Adrenal gland (tissue), 5 donors: ENCODE measurements around the gene DHODH.

Source experiments
- CTCF ChIP-seq, 6 experiments: fragments of 450-650 bp in 4 of 6; fragments of 200-600 bp in 2 of 6; sonication (generic) in 1 of 6; IDR thresholded peaks; 1 replicate in 5 of 6; 2 replicates in 1 of 6; pipeline versions ENCODE4 v1.5.1 to v1.8.0; 2016 to 2021; ENCODE audit warnings: antibody characterized with exemption in 6 of 6, mild to moderate bottlenecking in 2 of 6, moderate library complexity in 1 of 6
- POLR2A ChIP-seq, 2 donors: fragments of 450-650 bp; IDR thresholded peaks; one replicate each; pipeline ENCODE4 v1.6.1; 2017; ENCODE audit warnings: antibody characterized with exemption in 2 of 2, mild to moderate bottlenecking in 2 of 2, moderate library complexity in 1 of 2
- donor health status: DM: no; HTN: no; CAD: no.

GRCh38 chr16:71985262-71985974 is 23.1 kb upstream of the DHODH start:
- no peak for TF ChIP-seq CTCF (IDR thresholded peaks at IDR 0.05)
- TF ChIP-seq POLR2A (IDR thresholded peaks at IDR 0.05) = no peak
